Brain microvascular endothelial cell (primary cell): ENCODE results near the gene MED12L.

Experiments used
- DNase-seq: peaks from one replicate; pipeline ENCODE4 v3.0.0-alpha.2; 2020
- H3K27ac ChIP-seq: fragments of 250-450 bp; sonication (Bioruptor Pico); 2 replicates; pipeline ENCODE4 v1.5.1; 2020; ENCODE audit warnings: mild to moderate bottlenecking, moderate library complexity
- H3K27me3 ChIP-seq: fragments of 250-450 bp; sonication (Bioruptor Pico); replicated peaks from 2 replicates; pipeline ENCODE4 v1.5.1; 2020; ENCODE audit warnings: mild to moderate bottlenecking
- H3K36me3 ChIP-seq: fragments of 250-450 bp; sonication (Bioruptor Pico); replicated peaks from 2 replicates; pipeline ENCODE4 v1.5.1; 2020; ENCODE audit warnings: mild to moderate bottlenecking
- H3K4me3 ChIP-seq: 2 replicates; pipeline ENCODE4 v1.5.1; 2011; ENCODE audit warnings: low read depth, mild to moderate bottlenecking, control low read depth, low read length, moderate library complexity
- in situ Hi-C: cut with HindIII; loops from 2 replicates; pipeline ENCODE4 v1.10.0; 2017; ENCODE audit warnings: low sequenced_read_pairs, low pct_ligation_motif_present
- TF ChIP-seq, protein P1 (sequence below): IDR thresholded peaks from 2 replicates; pipeline ENCODE4 v1.5.1; 2011; ENCODE audit warnings: low read depth, mild to moderate bottlenecking, moderate library complexity, low read length, control low read depth, inconsistent platforms; ENCODE audit errors: missing control alignments

MED12L gene

DNA sequence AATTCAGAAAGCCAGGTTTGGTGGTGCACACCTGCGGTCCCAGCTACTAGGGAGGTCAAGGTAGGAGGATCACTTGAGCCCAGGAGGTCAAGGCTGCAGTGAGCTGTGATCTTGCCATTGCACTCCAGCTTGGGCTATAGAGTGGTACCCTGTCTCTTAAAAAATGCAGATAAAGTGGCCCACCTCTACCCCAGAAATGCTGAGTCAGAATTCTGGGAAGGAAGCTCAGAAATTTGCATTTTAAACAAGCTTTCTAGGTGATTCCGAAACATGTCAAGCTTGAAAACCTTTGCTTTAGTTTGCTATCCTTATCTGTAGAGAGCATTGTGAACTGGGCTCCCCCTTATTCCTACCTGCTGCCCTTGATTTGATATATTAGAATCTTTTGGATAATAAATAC, 7.7 kb downstream of the MED12L start:
- in situ Hi-C loops = no loop called here
- no peak for DNase-seq
- no peaks in the 10 kb centered on the region for H3K27me3 ChIP-seq
- H3K36me3 ChIP-seq = no peaks in the 10 kb centered on the region
- no peak overlapping the region for H3K27ac ChIP-seq
- TF ChIP-seq, protein P1, sequence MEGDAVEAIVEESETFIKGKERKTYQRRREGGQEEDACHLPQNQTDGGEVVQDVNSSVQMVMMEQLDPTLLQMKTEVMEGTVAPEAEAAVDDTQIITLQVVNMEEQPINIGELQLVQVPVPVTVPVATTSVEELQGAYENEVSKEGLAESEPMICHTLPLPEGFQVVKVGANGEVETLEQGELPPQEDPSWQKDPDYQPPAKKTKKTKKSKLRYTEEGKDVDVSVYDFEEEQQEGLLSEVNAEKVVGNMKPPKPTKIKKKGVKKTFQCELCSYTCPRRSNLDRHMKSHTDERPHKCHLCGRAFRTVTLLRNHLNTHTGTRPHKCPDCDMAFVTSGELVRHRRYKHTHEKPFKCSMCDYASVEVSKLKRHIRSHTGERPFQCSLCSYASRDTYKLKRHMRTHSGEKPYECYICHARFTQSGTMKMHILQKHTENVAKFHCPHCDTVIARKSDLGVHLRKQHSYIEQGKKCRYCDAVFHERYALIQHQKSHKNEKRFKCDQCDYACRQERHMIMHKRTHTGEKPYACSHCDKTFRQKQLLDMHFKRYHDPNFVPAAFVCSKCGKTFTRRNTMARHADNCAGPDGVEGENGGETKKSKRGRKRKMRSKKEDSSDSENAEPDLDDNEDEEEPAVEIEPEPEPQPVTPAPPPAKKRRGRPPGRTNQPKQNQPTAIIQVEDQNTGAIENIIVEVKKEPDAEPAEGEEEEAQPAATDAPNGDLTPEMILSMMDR = no peak
- no peak overlapping the region for H3K4me3 ChIP-seq

DNA sequence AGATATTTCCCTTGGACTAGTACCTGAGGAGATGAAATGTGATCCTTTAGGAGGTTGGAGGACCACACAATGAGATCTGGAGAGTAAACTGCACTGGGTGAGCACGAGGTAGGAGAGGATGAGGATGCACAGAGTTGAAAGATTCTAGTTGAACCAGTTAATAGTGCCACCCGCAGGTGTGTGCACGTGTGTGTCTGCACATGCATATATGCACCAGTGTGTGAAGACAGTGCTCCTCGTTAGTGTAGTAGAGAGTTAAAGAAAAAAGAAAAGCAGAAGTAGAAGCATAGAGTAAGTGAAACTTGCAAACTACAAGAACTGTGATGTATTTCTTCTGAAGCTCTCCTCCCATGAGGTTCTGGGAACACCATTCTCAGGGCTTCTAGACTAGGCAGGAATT, 8.4 kb downstream of the MED12L start:
- in situ Hi-C loops = no loop called here
- Histone ChIP-seq H3K4me3 (no peak overlapping the region), H3K27ac (no peak overlapping the region), H3K27me3 (no peaks in the 10 kb centered on the region), H3K36me3 (no peaks in the 10 kb centered on the region)
- TF ChIP-seq, protein P1 = peak; percentile 1
- DNase-seq = no peak

DNA sequence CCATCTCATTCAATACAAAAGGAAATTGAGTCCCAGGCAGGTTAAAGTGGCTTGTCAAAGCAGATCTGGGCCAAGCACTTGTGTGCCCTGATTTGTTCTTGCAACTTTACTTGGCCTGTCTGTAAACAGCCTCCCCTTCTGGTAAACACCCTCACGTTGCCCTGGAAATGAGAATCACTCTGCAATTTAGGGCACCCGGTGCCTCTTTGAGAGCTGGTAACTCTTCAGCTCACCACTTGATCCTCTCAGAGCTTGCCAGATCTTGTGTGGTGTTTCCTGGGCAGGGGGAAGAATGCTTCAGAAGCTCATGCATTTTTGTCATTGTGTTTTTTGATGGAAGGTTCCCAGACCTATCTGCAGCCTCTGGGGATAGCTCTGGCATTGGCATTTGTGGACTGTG, 11.3 kb downstream of the MED12L start:
- Histone ChIP-seq H3K27ac (no peak overlapping the region), H3K4me3 (no peak overlapping the region), H3K27me3 (no peaks in the 10 kb centered on the region), H3K36me3 (no peaks in the 10 kb centered on the region)
- in situ Hi-C loops = no loop called here
- no peak for DNase-seq
- TF ChIP-seq, protein P1 = no peak

DNA sequence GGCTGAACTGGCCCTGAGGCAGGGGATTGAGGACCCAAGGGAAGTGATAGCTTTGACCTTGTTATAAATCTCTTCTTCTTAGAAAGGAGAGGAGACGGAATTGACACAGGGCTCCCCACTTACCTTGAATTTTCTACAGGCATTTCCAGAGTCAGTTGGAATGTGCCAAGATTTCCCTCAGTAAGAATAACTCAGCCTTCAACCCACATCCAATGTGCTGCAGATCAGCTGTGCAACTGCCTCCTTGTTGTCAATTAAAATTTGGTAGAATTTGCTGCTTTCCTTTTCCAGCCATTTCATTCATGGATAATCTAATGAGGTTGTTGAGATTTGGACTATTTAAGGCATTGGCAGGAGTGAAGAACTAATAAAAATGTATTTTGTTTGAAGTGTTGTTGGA, 14.6 kb downstream of the MED12L start:
- Histone ChIP-seq H3K27ac (no peak overlapping the region), H3K27me3 (peaks cover 2% of the 10 kb centered on the region), H3K4me3 (no peak overlapping the region), H3K36me3 (no peaks in the 10 kb centered on the region)
- TF ChIP-seq, protein P1 = no peak
- in situ Hi-C loops = no loop called here
- no peak for DNase-seq

DNA sequence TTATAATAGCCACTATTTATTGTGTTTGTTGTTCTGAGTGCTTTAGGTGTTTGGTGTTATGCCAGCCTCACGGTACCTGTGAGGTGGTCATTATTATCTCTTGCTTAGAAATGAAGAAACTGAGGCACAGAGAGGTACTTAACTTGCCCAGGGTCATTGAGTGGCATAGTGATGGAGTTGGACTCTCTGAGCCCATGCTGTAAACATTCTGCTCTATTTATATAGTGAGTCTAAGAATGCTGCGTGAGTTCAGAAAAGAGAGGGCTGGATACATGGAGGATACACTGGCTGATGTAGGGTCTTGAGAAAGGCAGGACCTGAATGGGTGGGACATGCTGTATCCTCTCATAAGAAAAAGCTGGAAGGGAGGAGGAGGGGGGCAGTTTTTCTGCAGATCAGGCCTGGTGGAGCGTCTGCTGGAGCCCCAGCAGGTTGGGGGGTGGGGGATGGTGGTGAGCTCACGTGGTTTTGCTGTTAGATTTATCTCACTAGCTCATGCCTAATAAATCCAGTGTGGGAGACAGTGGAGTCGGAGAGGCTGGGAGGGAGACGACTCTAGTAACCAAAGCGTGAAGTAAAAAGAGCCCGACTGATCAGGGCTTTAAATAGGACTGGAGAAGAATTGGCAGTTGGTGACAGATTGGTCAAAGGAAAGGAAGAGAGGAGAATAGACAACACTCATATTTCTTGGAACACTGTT, 16.0 kb downstream of the MED12L start:
- Histone ChIP-seq H3K4me3 (no peak overlapping the region), H3K27ac (no peak overlapping the region), H3K36me3 (no peaks in the 10 kb centered on the region), H3K27me3 (peaks cover 2% of the 10 kb centered on the region)
- in situ Hi-C loops = no loop called here
- TF ChIP-seq, protein P1 = no peak
- DNase-seq = no peak

DNA sequence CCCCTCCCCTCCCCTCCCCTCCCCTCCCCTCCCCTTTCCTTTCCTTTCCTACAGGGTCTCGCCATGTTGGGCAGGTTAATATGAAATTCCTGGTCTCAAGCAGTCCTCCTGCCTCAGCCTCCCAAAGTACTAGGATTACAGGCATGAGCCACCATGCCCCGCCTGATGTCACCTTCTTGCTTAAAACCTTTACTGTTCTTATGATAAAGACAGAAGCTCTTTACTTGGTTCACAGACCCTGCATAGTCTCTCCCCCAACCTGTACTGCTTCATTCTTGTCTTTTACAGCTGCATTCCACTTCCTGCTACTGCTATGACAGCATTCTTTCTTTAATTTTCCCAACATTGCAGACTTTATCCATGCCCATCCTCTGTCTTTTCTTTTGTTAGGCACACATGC, 20.8 kb downstream of the MED12L start:
- Histone ChIP-seq H3K27ac (no peak overlapping the region), H3K27me3 (peaks cover 2% of the 10 kb centered on the region), H3K36me3 (no peaks in the 10 kb centered on the region), H3K4me3 (no peak overlapping the region)
- in situ Hi-C loops = no loop called here
- TF ChIP-seq, protein P1 = no peak
- DNase-seq = no peak
